Liver (tissue), 3 donors: ENCODE measurements around the gene LRPAP1.

ENCODE experiments used
- GABPA ChIP-seq, 2 donors: IDR thresholded peaks in 1 of 2; conservative IDR thresholded peaks in 1 of 2; 2 replicates each; pipeline ENCODE4 v1.6.1; 2016; ENCODE audit warnings: antibody characterized with exemption in 2 of 2, mild to moderate bottlenecking in 1 of 2, moderate library complexity in 1 of 2
- YY1 ChIP-seq: IDR thresholded peaks from 2 replicates; pipeline ENCODE4 v1.6.1; 2016; ENCODE audit warnings: antibody characterized with exemption, mild to moderate bottlenecking
- TF ChIP-seq, protein P1 (sequence below): fragments of 150-350 bp; IDR thresholded peaks from 2 replicates; pipeline ENCODE4 v1.5.1; 2017; ENCODE audit warnings: improper control_type of control experiment, low read depth, low read length; ENCODE audit not compliant: missing input control
- TF ChIP-seq, protein P2 (sequence below): IDR thresholded peaks from 2 replicates; pipeline ENCODE4 v1.6.1; 2016; ENCODE audit warnings: antibody characterized with exemption
- TF ChIP-seq, protein P3 (sequence below): IDR thresholded peaks from 2 replicates; pipeline ENCODE4 v1.6.1; 2016; ENCODE audit warnings: antibody characterized with exemption
- donor health status: healthy.
- donor health status: healthy.

DNA sequence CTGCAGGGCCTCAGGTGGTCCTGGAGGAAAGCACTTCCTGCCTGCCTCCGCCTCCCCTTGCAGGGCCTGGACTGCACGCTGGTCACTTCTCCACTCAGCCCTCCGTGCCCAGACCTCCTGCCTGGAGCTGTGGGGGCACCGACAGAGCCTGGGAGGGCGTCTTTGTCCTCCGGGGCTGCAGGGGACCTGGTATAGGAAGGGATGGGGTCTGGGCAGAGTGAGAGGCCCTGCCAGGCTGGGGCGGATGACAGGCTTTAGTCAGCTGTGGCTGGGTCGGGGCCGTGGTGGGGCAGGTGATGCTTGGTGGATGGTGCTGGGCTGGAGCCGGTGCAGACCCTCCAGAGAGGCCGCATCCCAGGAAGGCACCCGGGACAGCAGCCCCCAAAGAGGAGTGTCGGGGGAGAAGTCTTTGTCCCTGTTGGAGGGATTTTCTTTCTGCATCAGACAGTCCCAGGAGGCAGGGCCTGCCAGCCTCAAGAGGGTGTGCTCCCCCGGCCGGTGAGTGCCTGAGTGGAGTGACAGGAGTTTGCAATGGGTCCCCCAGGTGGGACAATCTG lies 67.8 kb downstream of the LRPAP1 start:
- TF ChIP-seq GABPA (IDR thresholded peaks at IDR 0.05 in 1 of 2, conservative IDR thresholded peaks at IDR 0.05 in 1 of 2), result no peak
- TF ChIP-seq, protein P1, sequence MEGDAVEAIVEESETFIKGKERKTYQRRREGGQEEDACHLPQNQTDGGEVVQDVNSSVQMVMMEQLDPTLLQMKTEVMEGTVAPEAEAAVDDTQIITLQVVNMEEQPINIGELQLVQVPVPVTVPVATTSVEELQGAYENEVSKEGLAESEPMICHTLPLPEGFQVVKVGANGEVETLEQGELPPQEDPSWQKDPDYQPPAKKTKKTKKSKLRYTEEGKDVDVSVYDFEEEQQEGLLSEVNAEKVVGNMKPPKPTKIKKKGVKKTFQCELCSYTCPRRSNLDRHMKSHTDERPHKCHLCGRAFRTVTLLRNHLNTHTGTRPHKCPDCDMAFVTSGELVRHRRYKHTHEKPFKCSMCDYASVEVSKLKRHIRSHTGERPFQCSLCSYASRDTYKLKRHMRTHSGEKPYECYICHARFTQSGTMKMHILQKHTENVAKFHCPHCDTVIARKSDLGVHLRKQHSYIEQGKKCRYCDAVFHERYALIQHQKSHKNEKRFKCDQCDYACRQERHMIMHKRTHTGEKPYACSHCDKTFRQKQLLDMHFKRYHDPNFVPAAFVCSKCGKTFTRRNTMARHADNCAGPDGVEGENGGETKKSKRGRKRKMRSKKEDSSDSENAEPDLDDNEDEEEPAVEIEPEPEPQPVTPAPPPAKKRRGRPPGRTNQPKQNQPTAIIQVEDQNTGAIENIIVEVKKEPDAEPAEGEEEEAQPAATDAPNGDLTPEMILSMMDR, result no peak
- TF ChIP-seq YY1, result no peak
- TF ChIP-seq, protein P2, sequence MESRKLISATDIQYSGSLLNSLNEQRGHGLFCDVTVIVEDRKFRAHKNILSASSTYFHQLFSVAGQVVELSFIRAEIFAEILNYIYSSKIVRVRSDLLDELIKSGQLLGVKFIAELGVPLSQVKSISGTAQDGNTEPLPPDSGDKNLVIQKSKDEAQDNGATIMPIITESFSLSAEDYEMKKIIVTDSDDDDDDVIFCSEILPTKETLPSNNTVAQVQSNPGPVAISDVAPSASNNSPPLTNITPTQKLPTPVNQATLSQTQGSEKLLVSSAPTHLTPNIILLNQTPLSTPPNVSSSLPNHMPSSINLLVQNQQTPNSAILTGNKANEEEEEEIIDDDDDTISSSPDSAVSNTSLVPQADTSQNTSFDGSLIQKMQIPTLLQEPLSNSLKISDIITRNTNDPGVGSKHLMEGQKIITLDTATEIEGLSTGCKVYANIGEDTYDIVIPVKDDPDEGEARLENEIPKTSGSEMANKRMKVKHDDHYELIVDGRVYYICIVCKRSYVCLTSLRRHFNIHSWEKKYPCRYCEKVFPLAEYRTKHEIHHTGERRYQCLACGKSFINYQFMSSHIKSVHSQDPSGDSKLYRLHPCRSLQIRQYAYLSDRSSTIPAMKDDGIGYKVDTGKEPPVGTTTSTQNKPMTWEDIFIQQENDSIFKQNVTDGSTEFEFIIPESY, result no peak
- TF ChIP-seq, protein P3, sequence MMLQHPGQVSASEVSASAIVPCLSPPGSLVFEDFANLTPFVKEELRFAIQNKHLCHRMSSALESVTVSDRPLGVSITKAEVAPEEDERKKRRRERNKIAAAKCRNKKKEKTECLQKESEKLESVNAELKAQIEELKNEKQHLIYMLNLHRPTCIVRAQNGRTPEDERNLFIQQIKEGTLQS, result no peak
